Measurements from ENCODE around the gene ATXN7L3.

GRCh38 chr17:44192750-44193149, 6.9 kb downstream of the ATXN7L3 start:
- TF ChIP-seq, protein P1, sequence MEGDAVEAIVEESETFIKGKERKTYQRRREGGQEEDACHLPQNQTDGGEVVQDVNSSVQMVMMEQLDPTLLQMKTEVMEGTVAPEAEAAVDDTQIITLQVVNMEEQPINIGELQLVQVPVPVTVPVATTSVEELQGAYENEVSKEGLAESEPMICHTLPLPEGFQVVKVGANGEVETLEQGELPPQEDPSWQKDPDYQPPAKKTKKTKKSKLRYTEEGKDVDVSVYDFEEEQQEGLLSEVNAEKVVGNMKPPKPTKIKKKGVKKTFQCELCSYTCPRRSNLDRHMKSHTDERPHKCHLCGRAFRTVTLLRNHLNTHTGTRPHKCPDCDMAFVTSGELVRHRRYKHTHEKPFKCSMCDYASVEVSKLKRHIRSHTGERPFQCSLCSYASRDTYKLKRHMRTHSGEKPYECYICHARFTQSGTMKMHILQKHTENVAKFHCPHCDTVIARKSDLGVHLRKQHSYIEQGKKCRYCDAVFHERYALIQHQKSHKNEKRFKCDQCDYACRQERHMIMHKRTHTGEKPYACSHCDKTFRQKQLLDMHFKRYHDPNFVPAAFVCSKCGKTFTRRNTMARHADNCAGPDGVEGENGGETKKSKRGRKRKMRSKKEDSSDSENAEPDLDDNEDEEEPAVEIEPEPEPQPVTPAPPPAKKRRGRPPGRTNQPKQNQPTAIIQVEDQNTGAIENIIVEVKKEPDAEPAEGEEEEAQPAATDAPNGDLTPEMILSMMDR (conservative IDR thresholded peaks at IDR 0.05 in 1 of 2, IDR thresholded peaks at IDR 0.05 in 1 of 2; ENCODE audit: extremely low read depth in 1 of 2, insufficient read depth in 1 of 2, low read depth in 1 of 2, low read length in 2 of 2), result no peak
- no peak for TF ChIP-seq EZH2 (IDR thresholded peaks at IDR 0.05; ENCODE audit: borderline replicate concordance, low read length)
